CD4-positive, alpha-beta memory T cell (primary cell): ENCODE data around the gene TNK2. TPM values are rescaled to one million over a fixed set of nuclear protein-coding genes. Genes with fewer than 3 reads are reported as not detected.
"Not testable (repeated sequence)": the region's sequence is repeated elsewhere in the genome, so short reads cannot be mapped to it uniquely, and the experiment has no call there.

ENCODE experiments used
- CTCF ChIA-PET: fragments of 350-600 bp; sonication (Branson Sonifier 250); formaldehyde crosslinking; loops from one replicate; lab custom pipeline; 2021; ENCODE audit warnings: inconsistent platforms; ENCODE audit not compliant: partially characterized antibody; lab: Charles Lee
- POLR2A ChIA-PET: fragments of 350-600 bp; sonication (Branson Sonifier 250); formaldehyde crosslinking; loops from one replicate; lab custom pipeline; 2021; ENCODE audit not compliant: partially characterized antibody; lab: Charles Lee
- DNase-seq, 5 donors: peaks; one replicate each; pipeline versions ENCODE4 v3.0.0 to v3.0.0-alpha.2; 2020 to 2022; ENCODE audit warnings: mixed read lengths in 1 of 5
- H3K27ac ChIP-seq: one replicate; pipeline ENCODE4 v1.7.0; 2013; ENCODE audit warnings: low read depth, low read length
- H3K27me3 ChIP-seq: 2 replicates; pipeline ENCODE4 v1.7.0; 2013; ENCODE audit warnings: mild to moderate bottlenecking, low read length, moderate library complexity; ENCODE audit not compliant: insufficient read depth
- H3K36me3 ChIP-seq: 2 replicates; pipeline ENCODE4 v1.7.0; 2013; ENCODE audit warnings: mild to moderate bottlenecking, low read length, moderate library complexity; ENCODE audit not compliant: insufficient read depth
- H3K4me1 ChIP-seq: 2 replicates; pipeline ENCODE4 v1.7.0; 2013; ENCODE audit warnings: mild to moderate bottlenecking, low read length, moderate library complexity; ENCODE audit not compliant: insufficient read depth
- H3K4me3 ChIP-seq, 2 donors: one replicate each; pipeline ENCODE4 v1.7.0; 2013; ENCODE audit warnings: low read length in 2 of 2, mild to moderate bottlenecking in 1 of 2
- H3K9me3 ChIP-seq, 2 donors: one replicate each; pipeline ENCODE4 v1.7.0; 2013; ENCODE audit warnings: low read length in 2 of 2, control low read depth in 1 of 2; ENCODE audit not compliant: control insufficient read depth in 1 of 2
- H3K27ac Mint-ChIP-seq, 7 donors: one replicate each; pipeline ENCODE4 v1.8.0; 2020 to 2021; ENCODE audit warnings: mixed read lengths in 7 of 7, mild to moderate bottlenecking in 6 of 7, inconsistent platforms in 3 of 7, moderate library complexity in 3 of 7
- H3K27me3 Mint-ChIP-seq, 2 donors: one replicate each; pipeline ENCODE4 v1.8.0; 2020 to 2021; ENCODE audit warnings: mixed read lengths in 2 of 2
- H3K36me3 Mint-ChIP-seq, 2 donors: one replicate each; pipeline ENCODE4 v1.8.0; 2020 to 2021; ENCODE audit warnings: mixed read lengths in 2 of 2, inconsistent platforms in 1 of 2, mild to moderate bottlenecking in 1 of 2
- H3K4me1 Mint-ChIP-seq, 4 donors: one replicate each; pipeline ENCODE4 v1.8.0; 2020 to 2021; ENCODE audit warnings: mixed read lengths in 4 of 4, mild to moderate bottlenecking in 1 of 4
- H3K4me3 Mint-ChIP-seq, 8 donors: one replicate each; pipeline ENCODE4 v1.8.0; 2020 to 2021; ENCODE audit warnings: mixed read lengths in 8 of 8, mild to moderate bottlenecking in 7 of 8, moderate library complexity in 6 of 8, inconsistent platforms in 3 of 8
- H3K9me3 Mint-ChIP-seq, 8 donors: one replicate each; pipeline ENCODE4 v1.8.0; 2020 to 2021; ENCODE audit warnings: mixed read lengths in 8 of 8, mild to moderate bottlenecking in 5 of 8, inconsistent platforms in 3 of 8, moderate library complexity in 1 of 8
- intact Hi-C: fragments of 100-400 bp; cut with micrococcal nuclease; formaldehyde crosslinking; loops from one replicate; pipeline ENCODE4 v1.15.1; 2023
- polyA plus RNA-seq, 2 donors: library from polyadenylated mRNA; unstranded; fragments of 300-500 nt; fragmentation: Illumina TruSeq; gene quantifications; one replicate each; pipeline ENCODE4 v1.2.3, GENCODE V29; 2021
- total RNA-seq, 2 experiments: library from RNA; stranded (reverse); gene quantifications; one replicate each; pipeline ENCODE4 v1.2.3, GENCODE V29; 2021

Gene TNK2
- total and polyA plus RNA-seq, 4 experiments from 2014 or later: 0.18 to 164 (median 69.9) TPM

- Mint-ChIP-seq H3K27ac (peak overlapping the region in 3 of 7 donors; percentile 46 to 60 (median 47)), H3K4me1 (peaks cover 56 to 86% (median 72%) of the 10 kb centered on the region in 4 donors), H3K36me3 (peaks cover 0 to 10% of the 10 kb centered on the region in 2 donors)
- H3K4me3 ChIP-seq, H3K9me3 Mint-ChIP-seq, H3K27me3 Mint-ChIP-seq, intact Hi-C loops, H3K4me3 Mint-ChIP-seq, H3K27ac ChIP-seq, DNase-seq, H3K27me3 ChIP-seq, H3K36me3 ChIP-seq, H3K9me3 ChIP-seq: not testable (repeated sequence)
- H3K4me1 ChIP-seq: peaks cover 76% of the 10 kb centered on the region
- ChIA-PET POLR2A (interaction anchor here (0.6 to 2.0 kb wide), 3 partner anchors 7 to 1415 kb away, joined by 3 to 13 read pairs (median 7); partner anchors contain the start of gene TNK2), CTCF (interaction anchor here (1.6 to 16.3 kb wide), 3 partner anchors 8 to 53 kb away, joined by 5 to 479 read pairs (median 18); partner anchors contain the start of gene TNK2)
Observed at GRCh38 chr3:195901836-195902585, 6.3 kb downstream of the TNK2 start.

- ChIA-PET CTCF (interaction anchor here (0.9 to 16.3 kb wide), 4 partner anchors 12 to 52 kb away, joined by 3 to 479 read pairs (median 4); partner anchors contain the start of gene TNK2), POLR2A (interaction anchor here (1.0 to 2.0 kb wide), 5 partner anchors 8 to 41 kb away, joined by 4 to 13 read pairs (median 7); partner anchors contain the start of gene TNK2)
- H3K27ac ChIP-seq: no peak overlapping the region
- peak in 1 of 5 donors; percentile 15 for DNase-seq
- no peaks in the 10 kb centered on the region for H3K27me3 ChIP-seq
- H3K4me1 ChIP-seq: peaks cover 73% of the 10 kb centered on the region
- no peaks in the 10 kb centered on the region for H3K27me3 Mint-ChIP-seq
- H3K36me3 ChIP-seq: no peaks in the 10 kb centered on the region
- H3K4me3 ChIP-seq: no peak overlapping the region
- peaks cover 0 to 7% of the 10 kb centered on the region in 2 donors for H3K36me3 Mint-ChIP-seq
- intact Hi-C loops: no loop called here
- peaks cover 52 to 83% (median 70%) of the 10 kb centered on the region in 4 donors for H3K4me1 Mint-ChIP-seq
- peak overlapping the region in 7 of 8 donors; percentile 28 to 72 (median 45) for H3K4me3 Mint-ChIP-seq
- no peaks in the 10 kb centered on the region for H3K9me3 ChIP-seq
- peak overlapping the region; percentile 34 to 92 (median 64) for H3K27ac Mint-ChIP-seq
- H3K9me3 Mint-ChIP-seq: no peaks in the 10 kb centered on the region
Observed at GRCh38 chr3:195900436-195901355, 7.7 kb downstream of the TNK2 start.

- intact Hi-C loops: no loop called here
Observed at GRCh38 chr3:195899701-195900435, 8.5 kb downstream of the TNK2 start.

GRCh38 chr3:195897853-195898415 lies 10.4 kb downstream of the TNK2 start:
- peaks cover 67% of the 10 kb centered on the region for H3K4me1 ChIP-seq

More at GRCh38 chr3:195899701-195900435, 8.5 kb downstream of the TNK2 start:
- Mint-ChIP-seq H3K27ac (peak overlapping the region in 6 of 7 donors; percentile 22 to 83 (median 74)), H3K9me3 (no peaks in the 10 kb centered on the region), H3K36me3 (peaks cover 0 to 9% of the 10 kb centered on the region in 2 donors), H3K4me1 (peaks cover 46 to 76% (median 65%) of the 10 kb centered on the region in 4 donors), H3K27me3 (no peaks in the 10 kb centered on the region), H3K4me3 (peak overlapping the region in 5 of 8 donors; percentile 28 to 72 (median 52))
- ChIA-PET CTCF (interaction anchor here (0.9 to 16.3 kb wide), 3 partner anchors 12 to 51 kb away, joined by 3 to 479 read pairs (median 5); partner anchors contain the start of gene TNK2), POLR2A (interaction anchor here (1.0 to 9.0 kb wide), 5 partner anchors 7 to 41 kb away, joined by 4 to 245 read pairs (median 7); partner anchors contain the start of gene TNK2)
- peaks cover 66% of the 10 kb centered on the region for H3K4me1 ChIP-seq
- DNase-seq: no peak
- H3K27me3 ChIP-seq: no peaks in the 10 kb centered on the region
- no peaks in the 10 kb centered on the region for H3K36me3 ChIP-seq
- H3K27ac ChIP-seq: no peak overlapping the region
- H3K9me3 ChIP-seq: no peaks in the 10 kb centered on the region
- no peak overlapping the region for H3K4me3 ChIP-seq

GRCh38 chr3:195897081-195897852 lies 11.1 kb downstream of the TNK2 start:
- H3K36me3 ChIP-seq: no peaks in the 10 kb centered on the region
- CTCF ChIA-PET: interaction anchor here (4.4 to 16.3 kb wide), 2 partner anchors 15 to 46 kb away, joined by 40 to 479 read pairs; partner anchors contain the start of gene TNK2
- no peaks in the 10 kb centered on the region for H3K9me3 ChIP-seq
- H3K4me3 ChIP-seq: no peak overlapping the region
- Mint-ChIP-seq H3K27ac (peak overlapping the region in 6 of 7 donors; percentile 94 to 98 (median 98)), H3K9me3 (no peaks in the 10 kb centered on the region), H3K4me1 (peaks cover 41 to 70% (median 54%) of the 10 kb centered on the region in 4 donors), H3K36me3 (peaks cover 0 to 9% of the 10 kb centered on the region in 2 donors), H3K4me3 (peak overlapping the region in 7 of 8 donors; percentile 66 to 94 (median 90)), H3K27me3 (no peaks in the 10 kb centered on the region)
- DNase-seq: no peak
- POLR2A ChIA-PET: interaction anchor here (5.5 to 9.0 kb wide), 2 partner anchors 10 to 16 kb away, joined by 73 to 245 read pairs; partner anchors contain the start of gene TNK2
- intact Hi-C loops: no loop called here
- peak overlapping the region; percentile 86 for H3K27ac ChIP-seq
- peaks cover 68% of the 10 kb centered on the region for H3K4me1 ChIP-seq
- H3K27me3 ChIP-seq: no peaks in the 10 kb centered on the region

More at GRCh38 chr3:195897853-195898415, 10.4 kb downstream of the TNK2 start:
- no peaks in the 10 kb centered on the region for H3K9me3 ChIP-seq
- Mint-ChIP-seq H3K36me3 (peaks cover 0 to 9% of the 10 kb centered on the region in 2 donors), H3K4me1 (peaks cover 41 to 70% (median 55%) of the 10 kb centered on the region in 4 donors), H3K27ac (peak overlapping the region; percentile 55 to 94 (median 89)), H3K27me3 (no peaks in the 10 kb centered on the region), H3K9me3 (no peaks in the 10 kb centered on the region), H3K4me3 (peak overlapping the region in 5 of 8 donors; percentile 29 to 67 (median 57))
- intact Hi-C loops: no loop called here
- H3K36me3 ChIP-seq: no peaks in the 10 kb centered on the region
- no peak for DNase-seq
- ChIA-PET CTCF (interaction anchor here (16.3 kb wide), 1 partner anchor 14 kb away, joined by 479 read pairs; the partner anchor contains the start of gene TNK2), POLR2A (interaction anchor here (5.5 to 9.0 kb wide), 2 partner anchors 9 to 16 kb away, joined by 73 to 245 read pairs; partner anchors contain the start of gene TNK2)
- H3K27me3 ChIP-seq: no peaks in the 10 kb centered on the region
- H3K27ac ChIP-seq: no peak overlapping the region
- no peak overlapping the region for H3K4me3 ChIP-seq
